Hypothalamus (tissue), 51 donors: ENCODE measurements around the gene FGF1.
A peak's percentile ranks its signal among the peaks of the same experiment; 100 is the strongest.

Source experiments
- DNase-seq, 51 donors: peaks; one replicate each; lab custom pipeline; 2025; lab: John Stamatoyannopoulos, UW

The FGF1 gene

GRCh38 chr5:142617416-142618129 lies 68.3 kb downstream of the FGF1 start:
- DNase-seq: no peak

GRCh38 chr5:142615948-142616347 lies 69.9 kb downstream of the FGF1 start:
- DNase-seq: no peak

GRCh38 chr5:142614054-142614453 lies 71.8 kb downstream of the FGF1 start:
- no peak for DNase-seq

GRCh38 chr5:142613271-142613671 lies 72.6 kb downstream of the FGF1 start:
- no peak for DNase-seq

- no peak for DNase-seq
Observed at GRCh38 chr5:142612494-142613270, 73.2 kb downstream of the FGF1 start.

- DNase-seq: peak in 39 of 51 donors; percentile 2 to 75 (median 50)
Observed at GRCh38 chr5:142611154-142611553, 74.7 kb downstream of the FGF1 start.

GRCh38 chr5:142610176-142611001 lies 75.5 kb downstream of the FGF1 start:
- no peak for DNase-seq

- no peak for DNase-seq
Observed at GRCh38 chr5:142609142-142609541, 76.7 kb downstream of the FGF1 start.

- no peak for DNase-seq
Observed at GRCh38 chr5:142608081-142608480, 77.8 kb downstream of the FGF1 start.

GRCh38 chr5:142605611-142606010 lies 80.3 kb downstream of the FGF1 start:
- no peak for DNase-seq

GRCh38 chr5:142602720-142603245 lies 83.1 kb downstream of the FGF1 start:
- DNase-seq: no peak

- peak in 5 of 51 donors; percentile 4 to 16 (median 9) for DNase-seq
Observed at GRCh38 chr5:142601432-142601831, 84.5 kb downstream of the FGF1 start.

GRCh38 chr5:142600611-142601358 lies 85.1 kb downstream of the FGF1 start:
- DNase-seq: peak in 3 of 51 donors; percentile 4 to 19 (median 10)

GRCh38 chr5:142600092-142600491 lies 85.8 kb downstream of the FGF1 start:
- no peak for DNase-seq

- no peak for DNase-seq
Observed at GRCh38 chr5:142598338-142598700, 87.6 kb downstream of the FGF1 start.

GRCh38 chr5:142597546-142598337 lies 88.1 kb downstream of the FGF1 start:
- DNase-seq: peak in 30 of 51 donors; percentile 2 to 69 (median 26)

GRCh38 chr5:142597025-142597424 lies 88.9 kb downstream of the FGF1 start:
- DNase-seq: no peak

- DNase-seq: no peak
Observed at GRCh38 chr5:142592365-142592764, 93.5 kb downstream of the FGF1 start.
